ENCODE measurements around the gene DHRS1.

The DHRS1 gene

DNA sequence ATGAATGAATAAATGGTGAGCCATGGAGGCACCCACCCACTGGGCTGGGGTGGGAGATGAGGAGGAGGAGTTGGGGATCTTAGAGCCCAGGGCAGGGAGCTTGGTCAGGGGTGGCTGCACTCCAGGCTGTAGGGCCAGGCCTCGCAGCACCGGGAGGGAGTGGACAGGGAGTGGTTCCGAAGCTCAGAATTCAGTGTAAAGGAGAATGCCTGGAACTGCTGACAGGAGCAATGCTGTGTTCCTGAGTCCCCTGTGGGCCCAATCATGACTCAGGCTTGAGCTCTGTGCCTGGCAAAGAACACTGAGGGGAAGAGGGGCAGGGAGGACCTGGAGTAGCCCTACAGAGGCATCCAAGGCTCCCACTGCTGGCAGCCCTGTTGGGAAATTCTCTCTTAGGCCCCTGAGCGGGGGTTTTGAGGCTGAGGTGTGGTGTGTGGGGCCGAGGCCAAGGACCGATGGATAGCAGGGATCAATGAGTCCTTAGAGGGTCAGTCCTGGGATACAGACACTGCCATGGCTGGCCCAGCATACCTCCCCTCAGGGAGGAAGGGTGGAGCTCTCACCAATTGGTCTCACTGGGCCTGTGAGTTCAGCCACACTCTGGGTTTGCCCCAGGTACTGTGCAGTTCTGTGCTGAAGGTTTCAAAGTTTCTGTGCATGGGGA lies 18.7 kb downstream of the DHRS1 start:
- no peak for DNase-seq

DNA sequence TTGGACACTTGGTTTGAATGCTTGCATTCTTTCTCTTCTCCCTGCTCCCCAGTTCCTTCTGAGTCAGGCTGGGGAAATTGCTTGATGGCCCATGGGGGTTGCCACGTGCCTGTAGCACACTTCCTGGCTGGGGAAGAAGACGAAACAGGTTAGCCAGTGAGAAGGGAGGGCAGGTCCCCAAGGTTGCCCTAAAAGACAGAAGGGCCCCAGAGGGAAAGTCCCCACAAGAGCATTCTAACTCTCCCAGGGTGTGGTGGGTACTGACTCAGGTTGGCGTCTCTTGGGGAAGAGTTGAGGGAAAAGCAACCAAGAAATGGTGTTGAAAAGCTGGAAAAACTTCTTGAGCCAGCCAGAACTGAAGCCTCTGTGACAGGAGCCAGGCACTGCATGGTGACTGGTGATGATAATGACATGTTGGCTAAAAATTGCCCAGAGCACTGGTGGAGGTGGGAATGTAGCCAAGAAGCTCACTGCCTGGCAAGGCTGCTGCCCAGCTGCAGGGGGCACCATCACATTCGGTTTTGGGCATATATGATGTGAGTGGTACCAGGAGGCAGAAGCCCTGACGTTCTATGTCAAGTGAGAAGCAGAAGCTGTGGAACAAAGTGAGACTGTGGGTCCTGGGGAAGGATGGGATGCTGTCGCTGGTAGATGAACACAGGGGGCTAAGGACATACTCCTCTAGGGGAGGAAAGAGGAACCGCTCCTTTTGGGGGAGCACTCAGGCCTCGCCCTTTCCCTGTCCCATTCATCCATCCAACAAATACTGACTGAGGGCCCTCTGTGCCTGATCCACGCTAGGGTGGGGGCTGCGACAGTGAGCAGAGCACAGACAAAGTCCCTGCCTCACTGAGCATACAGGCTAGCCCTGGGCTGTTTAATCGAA lies 20.0 kb downstream of the DHRS1 start:
- DNase-seq = peak; percentile 56 to 61

GRCh38 chr14:24278424-24278823 lies 21.2 kb downstream of the DHRS1 start:
- no peak for DNase-seq

- peak; percentile 22 to 25 for DNase-seq
Measured at GRCh38 chr14:24277606-24278321, 21.8 kb downstream of the DHRS1 start.

DNA sequence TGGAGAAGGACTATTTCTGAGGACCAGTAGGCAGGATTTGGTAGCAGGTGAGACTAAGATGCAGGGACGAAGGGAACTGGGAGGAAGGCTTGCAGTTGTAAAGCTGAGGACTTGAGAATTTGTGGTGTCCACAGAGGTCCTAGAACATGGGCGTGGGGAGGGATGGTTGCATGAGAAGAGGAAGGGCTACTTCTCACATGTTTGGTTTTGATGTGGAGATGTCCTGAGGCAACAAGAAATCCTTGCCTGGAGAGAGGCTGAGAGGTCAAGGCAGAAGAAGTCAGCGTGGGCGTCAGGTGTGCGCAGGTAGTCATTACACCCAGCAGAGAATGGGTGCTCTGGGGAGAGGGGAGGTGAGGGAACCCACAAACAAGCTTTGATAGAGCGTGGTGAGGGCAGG lies 22.5 kb downstream of the DHRS1 start:
- no peak for DNase-seq

- peak; percentile 48 to 54 for DNase-seq
Measured at GRCh38 chr14:24274101-24274543, 25.5 kb downstream of the DHRS1 start.

DNA sequence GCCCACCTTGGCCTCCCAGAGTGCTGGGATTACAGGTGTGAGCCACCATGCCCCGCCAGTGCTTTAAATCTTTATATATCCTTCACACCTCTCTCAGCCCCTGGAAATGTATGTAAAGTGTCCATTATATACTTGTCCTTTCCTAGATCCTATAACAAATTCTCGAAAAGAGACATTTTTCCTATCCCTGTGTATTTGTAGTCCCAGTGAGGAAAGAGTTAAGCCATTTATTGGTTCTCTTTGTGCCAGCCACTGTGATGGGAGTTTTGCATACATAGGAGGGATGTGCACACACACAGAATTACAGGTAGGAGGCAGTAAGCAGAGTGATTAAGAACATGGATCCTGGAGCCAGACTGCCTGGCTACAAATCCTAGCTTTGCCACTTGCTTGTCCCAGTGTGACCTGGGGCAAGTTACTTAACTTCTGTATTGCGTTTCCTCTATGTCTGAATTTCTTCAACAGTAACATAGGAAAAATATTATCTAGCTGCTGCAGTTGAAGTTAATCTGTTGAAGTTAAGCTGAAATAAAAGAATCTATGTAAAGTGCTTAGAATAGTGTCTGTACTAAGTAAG lies 26.1 kb downstream of the DHRS1 start:
- DNase-seq = no peak

DNA sequence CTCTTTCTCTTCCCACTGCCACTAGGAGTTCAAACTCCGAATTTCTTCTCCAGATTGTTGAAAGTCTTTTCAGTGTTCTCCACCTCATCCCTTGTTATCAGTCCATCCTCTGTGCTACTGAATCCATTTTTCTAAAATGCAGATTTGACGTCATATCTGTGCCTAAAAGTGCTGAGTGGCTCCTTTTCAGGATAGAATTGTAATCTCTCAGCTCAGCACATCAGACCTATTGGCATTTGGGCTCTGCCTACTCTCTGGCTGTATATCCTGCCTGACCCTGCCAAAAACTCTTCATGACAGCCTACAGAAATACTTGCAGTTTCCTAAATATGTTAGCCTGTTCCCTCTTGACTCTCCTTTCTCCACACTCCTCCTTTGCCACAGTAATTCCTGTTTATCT lies 27.1 kb downstream of the DHRS1 start:
- DNase-seq = no peak

DNA sequence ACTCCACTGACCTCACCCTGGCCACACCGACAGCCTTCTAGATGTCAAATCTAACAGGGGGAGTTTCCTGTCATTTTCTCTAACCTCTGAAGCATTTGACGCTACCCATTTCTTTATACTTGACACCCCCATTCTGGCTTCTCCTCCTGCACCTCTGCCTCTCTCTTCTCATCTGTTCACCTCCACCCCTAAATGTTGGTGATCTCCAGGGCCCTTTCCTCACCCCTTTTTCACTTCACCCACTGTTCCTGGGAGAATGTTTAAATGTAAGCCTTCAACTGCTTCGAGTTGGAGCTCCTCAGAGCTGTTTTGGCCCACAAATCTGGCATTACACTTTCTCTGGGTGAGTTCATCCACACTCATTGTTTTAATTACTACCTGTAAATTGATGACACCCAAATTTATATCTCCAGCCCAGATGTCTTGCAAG lies 27.7 kb downstream of the DHRS1 start:
- DNase-seq = no peak

GRCh38 chr14:24271134-24271833 lies 28.3 kb downstream of the DHRS1 start, which contains the start of gene RABGGTA:
RABGGTA (minus strand) TSS chr14:24271597; CDS start chr14:24271115, 482 bp downstream.
- peak; percentile 86 to 88 for DNase-seq

- no peak for DNase-seq
Measured at GRCh38 chr14:24270537-24271133, 28.9 kb downstream of the DHRS1 start.

- no peak for DNase-seq
Measured at GRCh38 chr14:24269910-24270536, 29.6 kb downstream of the DHRS1 start.

- no peak for DNase-seq
Measured at GRCh38 chr14:24269368-24269767, 30.2 kb downstream of the DHRS1 start.

DNA sequence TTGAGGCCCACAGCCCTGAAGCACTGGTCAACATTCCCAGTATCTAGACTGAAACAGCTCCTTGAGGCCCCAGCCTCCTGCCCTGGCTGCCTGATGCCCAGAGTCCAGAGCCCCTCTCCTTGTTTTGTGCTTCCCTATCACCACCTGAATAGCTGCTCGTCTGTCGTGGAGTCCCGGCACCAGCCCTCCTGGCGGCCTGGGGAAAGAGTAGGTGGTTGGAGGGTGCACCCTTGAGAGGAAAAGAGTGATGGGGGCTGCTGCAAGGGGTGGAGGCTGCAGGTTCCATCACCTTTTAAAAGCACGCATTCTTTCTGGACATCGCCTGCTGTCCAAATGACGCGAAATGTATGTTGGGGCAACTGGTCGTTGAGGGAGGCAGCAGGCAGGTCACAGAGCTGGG lies 31.4 kb downstream of the DHRS1 start:
- no peak for DNase-seq

- DNase-seq = no peak
Measured at GRCh38 chr14:24267516-24267915, 32.1 kb downstream of the DHRS1 start.

- DNase-seq = no peak
Measured at GRCh38 chr14:24266344-24267244, 33.0 kb downstream of the DHRS1 start.

GRCh38 chr14:24264298-24264697 lies 35.3 kb downstream of the DHRS1 start:
- no peak for DNase-seq

DNA sequence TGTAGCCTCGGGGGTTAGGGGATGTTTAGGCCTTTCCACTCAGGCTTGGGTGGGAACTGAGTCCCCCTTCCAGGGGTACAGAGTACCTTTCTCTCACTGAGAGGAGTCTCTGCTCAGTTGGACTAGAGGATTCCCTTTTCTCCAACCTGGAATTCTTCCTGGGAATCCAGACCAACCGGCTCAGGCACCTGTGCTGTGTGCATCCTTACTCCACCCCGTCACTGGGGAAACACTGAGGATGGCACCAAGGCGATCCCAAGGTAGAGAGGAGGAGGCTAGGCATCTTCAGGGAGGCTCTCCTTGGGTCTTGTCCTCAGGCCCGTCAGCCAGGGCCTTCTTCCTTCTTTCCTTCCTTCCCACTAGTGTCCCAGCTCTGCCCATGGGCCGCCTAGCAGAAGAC lies 35.7 kb downstream of the DHRS1 start:
- DNase-seq = no peak

DNA sequence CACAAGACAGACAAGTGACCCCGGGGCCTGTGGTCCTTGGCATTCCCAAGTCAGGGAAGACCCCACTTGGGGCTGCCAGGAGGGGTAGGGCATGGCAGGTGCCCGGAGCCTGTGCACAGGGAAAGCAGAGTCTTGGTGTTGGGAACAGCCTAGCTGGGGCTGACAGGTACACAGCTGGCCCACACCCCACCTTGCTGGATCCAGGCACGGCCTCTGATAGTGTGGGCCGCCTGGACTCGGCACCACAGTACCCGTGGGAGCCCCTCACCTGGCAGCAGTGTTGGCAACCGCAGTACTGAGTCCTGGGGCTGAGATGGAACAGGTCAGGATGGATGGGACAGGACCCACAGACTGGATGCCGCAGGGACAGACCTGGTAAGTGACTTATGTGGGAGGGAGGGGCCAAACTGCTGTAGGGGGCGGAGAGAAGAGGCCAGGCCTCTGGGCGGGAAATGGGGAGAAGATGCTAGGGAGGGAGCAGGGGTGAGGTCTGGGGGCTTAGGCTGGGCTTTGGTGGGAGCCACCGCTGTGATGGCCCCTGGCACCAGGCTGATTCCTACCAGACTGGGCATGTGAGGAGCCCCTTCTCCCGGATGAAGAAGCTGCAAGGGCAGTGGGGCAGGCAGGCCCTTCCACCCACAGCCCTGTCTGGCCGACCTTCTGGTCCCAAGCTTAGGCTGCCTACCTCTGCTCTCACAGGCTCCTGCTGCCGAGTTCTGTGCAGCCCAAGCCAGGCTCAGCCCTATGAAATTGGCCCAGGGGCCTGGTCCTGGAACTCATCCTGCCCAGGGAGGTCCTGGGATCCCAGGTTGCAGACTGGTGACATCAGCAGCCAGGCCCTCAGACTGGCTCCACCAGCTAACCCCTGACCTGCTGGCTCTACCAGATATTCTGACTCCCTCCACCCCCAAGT lies 36.5 kb downstream of the DHRS1 start, which contains the start of gene TGM1:
Gene TGM1 (minus strand): TSS at position 357 of the 913 bp plus-strand sequence. CDS start 825 bp downstream, outside the sequence.
- DNase-seq = no peak
